Liver (tissue), 9 donors: ENCODE results near the gene DZIP1L. TPM values are rescaled to one million over a fixed set of nuclear protein-coding genes. Genes with fewer than 3 reads are reported as not detected.
"Not testable (repeated sequence)": the region's sequence is repeated elsewhere in the genome, so short reads cannot be mapped to it uniquely, and the experiment has no call there.

Experiments used
- DNase-seq: peaks from one replicate; pipeline ENCODE4 v3.0.0-alpha.2; 2017; ENCODE audit warnings: low spot score
- H3K27ac ChIP-seq, 2 donors: one replicate each; pipeline ENCODE4 v1.7.0; 2013; ENCODE audit warnings: inconsistent platforms in 2 of 2, low read length in 2 of 2, control low read depth in 1 of 2, low read depth in 1 of 2, mild to moderate bottlenecking in 1 of 2
- H3K27me3 ChIP-seq, 4 donors: one replicate each; pipeline versions ENCODE4 v1.6.1 to v1.7.0; 2013; ENCODE audit warnings: low read length in 3 of 4, inconsistent platforms in 1 of 4, mild to moderate bottlenecking in 1 of 4, moderate library complexity in 1 of 4; ENCODE audit not compliant: control insufficient read depth in 4 of 4, insufficient read depth in 4 of 4
- H3K36me3 ChIP-seq, 4 donors: one replicate each; pipeline versions ENCODE4 v1.6.1 to v1.7.0; 2013; ENCODE audit warnings: low read length in 3 of 4, mild to moderate bottlenecking in 3 of 4, low read depth in 1 of 4, moderate library complexity in 1 of 4; ENCODE audit not compliant: control insufficient read depth in 4 of 4, insufficient read depth in 3 of 4
- H3K4me1 ChIP-seq, 4 donors: one replicate each; pipeline versions ENCODE4 v1.6.1 to v1.7.0; 2013; ENCODE audit warnings: low read length in 3 of 4, mild to moderate bottlenecking in 3 of 4, moderate library complexity in 1 of 4; ENCODE audit not compliant: control insufficient read depth in 4 of 4, insufficient read depth in 4 of 4
- H3K4me3 ChIP-seq, 3 donors: one replicate each; pipeline versions ENCODE4 v1.6.1 to v1.7.0; 2013; ENCODE audit warnings: low read length in 3 of 3, control low read depth in 1 of 3, low read depth in 1 of 3, mild to moderate bottlenecking in 1 of 3
- H3K9ac ChIP-seq, 2 donors: one replicate each; pipeline ENCODE4 v1.7.0; 2013; ENCODE audit warnings: low read length in 2 of 2, mild to moderate bottlenecking in 2 of 2, moderate library complexity in 2 of 2, control low read depth in 1 of 2, low read depth in 1 of 2
- H3K9me3 ChIP-seq, 4 donors: one replicate each; pipeline versions ENCODE4 v1.6.1 to v1.7.0; 2013; ENCODE audit warnings: low read length in 3 of 4; ENCODE audit not compliant: control insufficient read depth in 4 of 4
- EGR1 ChIP-seq, 2 donors: IDR thresholded peaks; 2 replicates each; pipeline ENCODE4 v1.6.1; 2016 to 2018; ENCODE audit warnings: antibody characterized with exemption in 2 of 2, low read depth in 2 of 2
- FOXA2 ChIP-seq: IDR thresholded peaks from 2 replicates; pipeline ENCODE4 v1.6.1; 2016; ENCODE audit warnings: antibody characterized with exemption
- GABPA ChIP-seq, 2 donors: IDR thresholded peaks in 1 of 2; conservative IDR thresholded peaks in 1 of 2; 2 replicates each; pipeline ENCODE4 v1.6.1; 2016; ENCODE audit warnings: antibody characterized with exemption in 2 of 2, mild to moderate bottlenecking in 1 of 2, moderate library complexity in 1 of 2
- HNF4A ChIP-seq, 2 donors: conservative IDR thresholded peaks; 2 replicates each; pipeline ENCODE4 v1.6.1; 2016; ENCODE audit warnings: antibody characterized with exemption in 2 of 2, mild to moderate bottlenecking in 2 of 2
- HNF4G ChIP-seq: IDR thresholded peaks from 2 replicates; pipeline ENCODE4 v1.6.1; 2016; ENCODE audit warnings: antibody characterized with exemption
- JUND ChIP-seq, 2 donors: IDR thresholded peaks; 2 replicates each; pipeline ENCODE4 v1.6.1; 2016; ENCODE audit warnings: antibody characterized with exemption in 2 of 2
- NR2F2 ChIP-seq: IDR thresholded peaks from 2 replicates; pipeline ENCODE4 v1.6.1; 2016; ENCODE audit warnings: antibody characterized with exemption
- RAD21 ChIP-seq, 2 donors: IDR thresholded peaks; 2 replicates each; pipeline ENCODE4 v1.6.1; 2016; ENCODE audit warnings: antibody characterized with exemption in 2 of 2, mild to moderate bottlenecking in 2 of 2
- RXRA ChIP-seq, 2 donors: IDR thresholded peaks; 2 replicates each; pipeline ENCODE4 v1.6.1; 2017 to 2018; ENCODE audit warnings: antibody characterized with exemption in 2 of 2, mild to moderate bottlenecking in 1 of 2
- SP1 ChIP-seq: IDR thresholded peaks from 2 replicates; pipeline ENCODE4 v1.6.1; 2018; ENCODE audit warnings: antibody characterized with exemption, mild to moderate bottlenecking
- TAF1 ChIP-seq: conservative IDR thresholded peaks from 2 replicates; pipeline ENCODE4 v1.6.1; 2016; ENCODE audit warnings: antibody characterized with exemption, mild to moderate bottlenecking
- WGBS: extraction: QIAGEN DNeasy Blood & Tissue Kit; methylation state at CpG from one replicate; pipeline ENCODE4 v1.1.7; 2013; 5-methylcytosine and 5-hydroxymethylcytosine counted together
- polyA plus RNA-seq, 2 donors: library from polyadenylated mRNA; stranded (reverse) in 1 of 2; unstranded in 1 of 2; fragments of 200-250 nt in 1 of 2; fragments of >200 nt in 1 of 2; fragmentation: Nextera tagmentation in 1 of 2; extraction: Ambion mirVana in 1 of 2; gene quantifications; one replicate each; pipeline versions ENCODE4 v1.2.1 to v1.2.3, GENCODE V29; 2013 to 2015
- total RNA-seq, 2 donors: library from RNA; depleted of rRNA; stranded (reverse); fragments of >200 nt; gene quantifications; one replicate each; pipeline ENCODE4 v1.2.3, GENCODE V29; 2014
- TF ChIP-seq, protein P1 (sequence below): fragments of 150-350 bp; IDR thresholded peaks from 2 replicates; pipeline ENCODE4 v1.5.1; 2017; ENCODE audit warnings: improper control_type of control experiment, low read depth, low read length; ENCODE audit not compliant: missing input control
- TF ChIP-seq, protein P2 (sequence below): IDR thresholded peaks from 2 replicates; pipeline ENCODE4 v1.6.1; 2016; ENCODE audit warnings: antibody characterized with exemption
- donor health status: healthy.
- donor health status: healthy.
- donor health status: healthy.
- donor health status: healthy.
- donor health status: healthy.

DZIP1L gene
- total and polyA plus RNA-seq, 4 donors = 0.62 to 5.9 (median 1.3) TPM

DNA sequence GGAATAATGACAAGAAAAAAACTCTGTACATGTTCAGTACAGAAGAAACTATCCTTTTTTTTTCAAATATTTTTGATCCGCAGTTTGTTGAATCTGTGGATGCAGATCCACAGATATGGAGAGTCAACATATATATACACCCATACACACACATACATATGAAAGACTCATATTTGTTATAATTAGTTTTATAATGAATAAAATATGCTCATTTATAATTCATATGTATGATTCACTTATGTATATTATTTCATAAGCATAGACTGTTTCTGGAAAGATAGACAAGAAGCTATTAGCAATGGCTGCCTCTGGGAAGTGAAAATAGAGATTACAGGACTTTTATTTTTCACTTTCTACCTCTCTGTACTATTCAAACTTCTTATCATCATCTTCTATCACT, 9.8 kb downstream of the DZIP1L start:
- no peak for DNase-seq
- Histone ChIP-seq H3K27ac (no peak overlapping the region), H3K27me3 (no peaks in the 10 kb centered on the region), H3K4me1 (no peaks in the 10 kb centered on the region), H3K9ac (no peak overlapping the region), H3K36me3 (peaks cover 0 to 1% (median 0%) of the 10 kb centered on the region in 4 donors), H3K4me3 (no peak overlapping the region), H3K9me3 (no peaks in the 10 kb centered on the region)
- WGBS = 100% methylated on average over 1 of the region's 1 CpG
- TF ChIP-seq TAF1 (no peak), RXRA (IDR thresholded peaks at IDR 0.05) (no peak)

DNA sequence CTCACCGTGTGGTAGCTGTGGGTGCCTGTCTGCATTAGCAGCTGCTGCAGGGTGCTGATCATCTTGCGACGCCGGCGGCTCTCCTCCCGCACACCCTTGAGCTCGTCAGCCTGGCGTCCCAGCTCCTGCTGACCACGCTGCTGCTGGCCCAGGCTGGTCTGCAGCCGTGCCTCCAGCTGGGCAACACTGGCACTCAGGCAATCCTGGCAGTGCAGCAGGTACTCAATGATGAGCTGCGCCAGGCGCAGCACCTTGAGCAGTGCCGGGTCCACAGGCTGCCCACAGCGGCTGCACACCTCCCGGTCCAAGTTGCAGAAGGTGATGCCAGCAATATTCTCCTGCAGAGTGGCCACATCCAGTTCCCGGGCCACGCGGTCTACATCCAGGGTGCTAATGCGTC, 11.9 kb downstream of the DZIP1L start:
- no peak overlapping the region for H3K4me3 ChIP-seq
- TF ChIP-seq HNF4A (conservative IDR thresholded peaks at IDR 0.05) (no peak), JUND (IDR thresholded peaks at IDR 0.05) (no peak), FOXA2 (no peak), EGR1 (IDR thresholded peaks at IDR 0.05; ENCODE audit: low read depth in 2 of 2) (no peak), TAF1 (no peak), GABPA (IDR thresholded peaks at IDR 0.05 in 1 of 2, conservative IDR thresholded peaks at IDR 0.05 in 1 of 2) (no peak), NR2F2 (no peak), RAD21 (IDR thresholded peaks at IDR 0.05) (no peak), HNF4G (no peak), SP1 (no peak)
- TF ChIP-seq, protein P1, sequence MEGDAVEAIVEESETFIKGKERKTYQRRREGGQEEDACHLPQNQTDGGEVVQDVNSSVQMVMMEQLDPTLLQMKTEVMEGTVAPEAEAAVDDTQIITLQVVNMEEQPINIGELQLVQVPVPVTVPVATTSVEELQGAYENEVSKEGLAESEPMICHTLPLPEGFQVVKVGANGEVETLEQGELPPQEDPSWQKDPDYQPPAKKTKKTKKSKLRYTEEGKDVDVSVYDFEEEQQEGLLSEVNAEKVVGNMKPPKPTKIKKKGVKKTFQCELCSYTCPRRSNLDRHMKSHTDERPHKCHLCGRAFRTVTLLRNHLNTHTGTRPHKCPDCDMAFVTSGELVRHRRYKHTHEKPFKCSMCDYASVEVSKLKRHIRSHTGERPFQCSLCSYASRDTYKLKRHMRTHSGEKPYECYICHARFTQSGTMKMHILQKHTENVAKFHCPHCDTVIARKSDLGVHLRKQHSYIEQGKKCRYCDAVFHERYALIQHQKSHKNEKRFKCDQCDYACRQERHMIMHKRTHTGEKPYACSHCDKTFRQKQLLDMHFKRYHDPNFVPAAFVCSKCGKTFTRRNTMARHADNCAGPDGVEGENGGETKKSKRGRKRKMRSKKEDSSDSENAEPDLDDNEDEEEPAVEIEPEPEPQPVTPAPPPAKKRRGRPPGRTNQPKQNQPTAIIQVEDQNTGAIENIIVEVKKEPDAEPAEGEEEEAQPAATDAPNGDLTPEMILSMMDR = no peak
- TF ChIP-seq, protein P2, sequence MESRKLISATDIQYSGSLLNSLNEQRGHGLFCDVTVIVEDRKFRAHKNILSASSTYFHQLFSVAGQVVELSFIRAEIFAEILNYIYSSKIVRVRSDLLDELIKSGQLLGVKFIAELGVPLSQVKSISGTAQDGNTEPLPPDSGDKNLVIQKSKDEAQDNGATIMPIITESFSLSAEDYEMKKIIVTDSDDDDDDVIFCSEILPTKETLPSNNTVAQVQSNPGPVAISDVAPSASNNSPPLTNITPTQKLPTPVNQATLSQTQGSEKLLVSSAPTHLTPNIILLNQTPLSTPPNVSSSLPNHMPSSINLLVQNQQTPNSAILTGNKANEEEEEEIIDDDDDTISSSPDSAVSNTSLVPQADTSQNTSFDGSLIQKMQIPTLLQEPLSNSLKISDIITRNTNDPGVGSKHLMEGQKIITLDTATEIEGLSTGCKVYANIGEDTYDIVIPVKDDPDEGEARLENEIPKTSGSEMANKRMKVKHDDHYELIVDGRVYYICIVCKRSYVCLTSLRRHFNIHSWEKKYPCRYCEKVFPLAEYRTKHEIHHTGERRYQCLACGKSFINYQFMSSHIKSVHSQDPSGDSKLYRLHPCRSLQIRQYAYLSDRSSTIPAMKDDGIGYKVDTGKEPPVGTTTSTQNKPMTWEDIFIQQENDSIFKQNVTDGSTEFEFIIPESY = no peak
- no peaks in the 10 kb centered on the region for H3K4me1 ChIP-seq
- WGBS = 96% methylated on average over 19 of the region's 19 CpGs
- peaks cover 0 to 1% (median 0%) of the 10 kb centered on the region in 4 donors for H3K36me3 ChIP-seq
- no peak for DNase-seq
- no peaks in the 10 kb centered on the region for H3K9me3 ChIP-seq
- H3K9ac ChIP-seq = no peak overlapping the region
- no peak overlapping the region for H3K27ac ChIP-seq
- H3K27me3 ChIP-seq = no peaks in the 10 kb centered on the region

DNA sequence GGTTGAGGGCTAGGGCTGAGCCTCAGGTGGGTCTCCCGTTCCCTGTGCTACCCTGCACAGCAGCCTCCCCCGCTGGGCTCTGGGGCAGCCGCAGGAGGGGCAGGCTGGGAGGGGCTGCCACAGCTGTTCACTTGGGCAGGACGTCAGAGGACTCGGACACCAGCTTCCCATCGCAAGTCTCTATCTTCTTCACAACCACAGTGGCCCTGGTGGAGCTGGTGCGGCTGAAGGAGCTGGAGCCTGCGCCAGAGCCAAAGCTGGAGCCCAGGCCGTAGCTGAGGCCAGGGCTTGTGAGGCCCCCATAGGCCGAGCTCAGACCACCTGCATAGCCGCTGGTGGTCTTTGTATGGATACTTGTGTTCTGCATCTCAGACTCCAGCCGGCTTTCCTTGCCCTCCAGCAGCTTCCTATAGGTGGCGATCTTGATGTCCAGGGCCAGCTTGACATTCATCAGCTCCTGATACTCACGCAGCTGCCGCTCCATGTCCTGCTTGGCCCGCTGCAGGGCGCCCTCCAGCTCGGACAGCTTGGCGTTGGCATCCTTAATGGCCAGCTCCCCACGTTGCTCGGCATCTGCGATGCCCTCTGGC, 14.0 kb downstream of the DZIP1L start:
- WGBS = 90% methylated on average over 22 of the region's 22 CpGs
- not testable (repeated sequence) for H3K4me1 ChIP-seq, H3K9ac ChIP-seq, H3K9me3 ChIP-seq, H3K27ac ChIP-seq, H3K4me3 ChIP-seq, H3K36me3 ChIP-seq, DNase-seq, H3K27me3 ChIP-seq
